ENCODE data around the gene OR2V1.

GRCh38 chr5:181153814-181154213 is 22.8 kb upstream of the OR2V1 start:
- TF ChIP-seq CTCF (IDR thresholded peaks at IDR 0.05; ENCODE audit: insufficient read depth, low read length) (no peak), REST (IDR thresholded peaks at IDR 0.05; ENCODE audit: insufficient replicate concordance, low read depth) (no peak)

All from HL-60 (cell line).